K562 (cell line): ENCODE measurements around the gene YY1AP1. TPM values are rescaled to one million over a fixed set of nuclear protein-coding genes. Genes with fewer than 3 reads are reported as not detected.
A peak's percentile ranks its signal among the peaks of the same experiment; 100 is the strongest.

ENCODE experiments used
- ATAC-seq: fragments of 200-7000 bp; cut with Tn5 transposase; 3 replicates; pipeline ENCODE4 v1.9.1; 2020; ENCODE audit warnings: moderate library complexity
- BruUV-seq: library from RNA; stranded (reverse); fragments of 400-500 nt; replicated peaks from 2 replicates; lab custom pipeline; 2021; lab: Mats Ljungman, UMichigan
- CTCF ChIA-PET: fragments of 300-600 bp; formaldehyde crosslinking; extraction: SDS; loops from one replicate; lab custom pipeline; 2021; ENCODE audit warnings: low intra/inter-chr PET ratio; lab: Yijun Ruan, JAX
- POLR2A ChIA-PET: fragments of 300-600, 350-650 bp; sonication (Branson Sonifier 250); formaldehyde crosslinking; extraction: SDS; loops from one replicate; lab custom pipeline; 2021; ENCODE audit warnings: antibody characterized with exemption, inconsistent platforms; lab: Yijun Ruan, JAX
- DNase-seq, 4 experiments: peaks; one replicate each; pipeline versions ENCODE4 v3.0.0 to v3.0.0-alpha.2; 2011 to 2018; ENCODE audit warnings: low spot score in 3 of 4, mixed read lengths in 3 of 4; ENCODE audit errors: extremely low read depth in 1 of 4
- FAIRE-seq: peaks from 2 replicates; lab custom pipeline; 2011; peaks lifted over from hg19 to GRCh38; lab: Jason Lieb, UNC
- H2AFZ ChIP-seq: 2 replicates; pipeline ENCODE4 v1.6.0; 2011; ENCODE audit warnings: low read depth, low read length, control low read depth, inconsistent platforms
- H3K27ac ChIP-seq: fragments of 200-600 bp; 3 replicates; pipeline ENCODE4 v1.8.0; 2011; ENCODE audit warnings: low read depth, mild to moderate bottlenecking, control low read depth, inconsistent platforms, low read length, moderate library complexity, mixed read lengths; ENCODE audit errors: extremely low read depth
- H3K27me3 ChIP-seq, 2 experiments: fragments of 300-600 bp in 1 of 2; 2 replicates in 1 of 2; 3 replicates in 1 of 2; pipeline versions ENCODE4 v1.6.0 to v1.8.0; 2011; ENCODE audit warnings: inconsistent platforms in 2 of 2, low read length in 2 of 2, mild to moderate bottlenecking in 1 of 2, mixed read lengths in 1 of 2, moderate library complexity in 1 of 2; ENCODE audit not compliant: control insufficient read depth in 2 of 2, insufficient read depth in 2 of 2
- H3K36me3 ChIP-seq: fragments of 300-600 bp; 3 replicates; pipeline ENCODE4 v1.8.0; 2011; ENCODE audit warnings: mild to moderate bottlenecking, low read length, inconsistent platforms; ENCODE audit not compliant: control insufficient read depth, insufficient read depth
- H3K4me1 ChIP-seq, 2 experiments: fragments of 200-600 bp in 1 of 2; replicated peaks in 1 of 2; 2 replicates in 1 of 2; 3 replicates in 1 of 2; pipeline versions ENCODE4 v1.5.1 to v1.8.0; 2011; ENCODE audit warnings: inconsistent platforms in 2 of 2, low read length in 2 of 2, mild to moderate bottlenecking in 1 of 2, mixed read lengths in 1 of 2, moderate library complexity in 1 of 2; ENCODE audit not compliant: control insufficient read depth in 2 of 2, insufficient read depth in 2 of 2
- H3K4me2 ChIP-seq: 2 replicates; pipeline ENCODE4 v1.6.1; 2011; ENCODE audit warnings: low read length, control low read depth, inconsistent platforms, mixed read lengths; ENCODE audit not compliant: insufficient read depth
- H3K4me3 ChIP-seq: fragments of 200-600 bp; sonication (generic), shearing (Covaris generic); 2 replicates; pipeline ENCODE4 v1.5.1; 2016; ENCODE audit warnings: control low read depth, inconsistent platforms
- H3K79me2 ChIP-seq: fragments of 200-600 bp; 3 replicates; pipeline ENCODE4 v1.8.0; 2011; ENCODE audit warnings: low read length, inconsistent platforms; ENCODE audit not compliant: control insufficient read depth, insufficient read depth
- H3K9ac ChIP-seq, 2 experiments: 2 replicates each; pipeline versions ENCODE4 v1.6.0 to v1.6.1; 2011; ENCODE audit warnings: low read depth in 2 of 2, low read length in 2 of 2, control low read depth in 1 of 2, inconsistent platforms in 1 of 2, mild to moderate bottlenecking in 1 of 2, mixed read lengths in 1 of 2; ENCODE audit not compliant: insufficient read depth in 1 of 2
- H3K9me1 ChIP-seq: one replicate; pipeline ENCODE4 v1.6.0; 2011; ENCODE audit warnings: inconsistent platforms, mild to moderate bottlenecking, low read length, moderate library complexity; ENCODE audit not compliant: control insufficient read depth, insufficient read depth
- H3K9me3 ChIP-seq: replicated peaks from 2 replicates; pipeline ENCODE4 v1.5.1; 2011; ENCODE audit warnings: low read depth, low read length, inconsistent platforms; ENCODE audit not compliant: control insufficient read depth, insufficient read depth
- H4K20me1 ChIP-seq: replicated peaks from 2 replicates; pipeline ENCODE4 v1.6.1; 2011; ENCODE audit warnings: low read length, inconsistent platforms, mixed read lengths; ENCODE audit not compliant: control insufficient read depth, insufficient read depth
- ETS2 ChIP-seq: IDR thresholded peaks from 2 replicates; pipeline ENCODE4 v1.6.1; 2016; ENCODE audit warnings: borderline replicate concordance, missing genetic modification characterization, mild to moderate bottlenecking, moderate library complexity, missing compliant biosample characterization; ENCODE audit not compliant: poor library complexity, severe bottlenecking
- WGBS: fragments of 100-300 bp; shearing (Covaris generic); methylation state at CpG from one replicate; pipeline ENCODE4 v1.1.6; 2016; ENCODE audit warnings: low coverage, mixed read lengths; ENCODE audit not compliant: insufficient coverage; ENCODE audit errors: missing lambda C conversion rate; 5-methylcytosine and 5-hydroxymethylcytosine counted together
- in situ Hi-C: fragments of 300-500 bp; cut with MboI; formaldehyde crosslinking; loops from 4 replicates; pipeline ENCODE4 v1.15.0; 2018; ENCODE audit warnings: inconsistent platforms, mixed read lengths
- intact Hi-C: fragments of 100-400 bp; cut with micrococcal nuclease; formaldehyde crosslinking; loops from 2 replicates; pipeline ENCODE4 v1.14.2; 2022
- polyA plus RNA-seq, 8 experiments: library from polyadenylated mRNA; depleted of rRNA in 4 of 8; stranded (reverse) in 5 of 8; unstranded in 3 of 8; fragments of >200 nt; fragmentation: Nextera tagmentation in 2 of 8; fragmentation: Illumina TruSeq in 1 of 8; extraction: Ambion mirVana in 2 of 8; extraction: Trizol in 1 of 8; gene quantifications; 2 replicates each; pipeline versions ENCODE4 v1.2.1 to v1.2.3, GENCODE V29; 2011 to 2014; ENCODE audit warnings: inconsistent platforms in 1 of 8, missing spikeins in 1 of 8
- total RNA-seq, 7 experiments: library from RNA; depleted of rRNA in 6 of 7; stranded (reverse); fragments of >200 nt in 6 of 7; fragmentation: Illumina TruSeq in 2 of 7; extraction: Trizol in 2 of 7; gene quantifications; 2 replicates each; pipeline versions ENCODE4 v1.2.1 to v1.2.3, GENCODE V29; 2011 to 2021; ENCODE audit warnings: low replicate concordance in 1 of 7
- TF ChIP-seq, protein P1 (sequence below), 2 experiments: fragments of 450-650 bp; IDR thresholded peaks; 2 replicates each; pipeline ENCODE4 v1.6.1; 2018; ENCODE audit warnings: mild to moderate bottlenecking in 2 of 2, low read depth in 1 of 2; ENCODE audit not compliant: partially characterized antibody in 2 of 2

The YY1AP1 gene
- total and polyA plus RNA-seq, 9 of the 15 experiments (the other 6 are each of a cell fraction or from before 2014, with no cell fraction given): 18.4 to 90.7 (median 42.9) TPM

DNA sequence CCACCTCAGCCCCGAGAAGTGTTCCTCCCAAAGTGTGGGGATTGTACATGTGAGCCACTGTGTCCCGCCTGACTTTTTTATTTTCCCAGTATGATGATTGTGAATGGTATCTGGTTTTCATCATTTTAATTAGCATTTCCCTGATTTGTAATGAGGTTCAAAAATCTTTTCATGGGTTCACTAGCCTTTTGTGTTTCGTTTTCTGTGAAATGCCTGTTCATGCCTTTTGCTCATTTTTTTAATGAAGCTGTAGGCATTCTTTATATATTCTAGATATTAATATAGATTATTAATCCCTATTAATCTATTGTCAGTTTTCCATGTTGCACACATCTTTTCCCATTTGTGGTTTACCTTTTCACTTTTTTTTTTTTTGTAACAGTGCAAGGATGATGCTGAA is 20.8 kb upstream of the YY1AP1 start:
- in situ Hi-C loops: no loop called here
- CTCF ChIA-PET: no interaction called here

More for the DNA sequence above, 20.8 kb upstream of the YY1AP1 start:
- H3K4me2 ChIP-seq: no peak overlapping the region
- intact Hi-C loops: no loop called here
- H3K36me3 ChIP-seq: peaks cover 56% of the 10 kb centered on the region
- no peak for ATAC-seq
- no peaks in the 10 kb centered on the region for H3K9me1 ChIP-seq
- BruUV-seq: no TSS peak
- H3K9ac ChIP-seq: no peak overlapping the region
- POLR2A ChIA-PET: no interaction called here
- H3K27ac ChIP-seq: no peak overlapping the region
- H3K79me2 ChIP-seq: peaks cover 74% of the 10 kb centered on the region
- FAIRE-seq: no peak
- H3K4me3 ChIP-seq: no peak overlapping the region
- TF ChIP-seq ETS2 (tag): no peak
- TF ChIP-seq, protein P1, sequence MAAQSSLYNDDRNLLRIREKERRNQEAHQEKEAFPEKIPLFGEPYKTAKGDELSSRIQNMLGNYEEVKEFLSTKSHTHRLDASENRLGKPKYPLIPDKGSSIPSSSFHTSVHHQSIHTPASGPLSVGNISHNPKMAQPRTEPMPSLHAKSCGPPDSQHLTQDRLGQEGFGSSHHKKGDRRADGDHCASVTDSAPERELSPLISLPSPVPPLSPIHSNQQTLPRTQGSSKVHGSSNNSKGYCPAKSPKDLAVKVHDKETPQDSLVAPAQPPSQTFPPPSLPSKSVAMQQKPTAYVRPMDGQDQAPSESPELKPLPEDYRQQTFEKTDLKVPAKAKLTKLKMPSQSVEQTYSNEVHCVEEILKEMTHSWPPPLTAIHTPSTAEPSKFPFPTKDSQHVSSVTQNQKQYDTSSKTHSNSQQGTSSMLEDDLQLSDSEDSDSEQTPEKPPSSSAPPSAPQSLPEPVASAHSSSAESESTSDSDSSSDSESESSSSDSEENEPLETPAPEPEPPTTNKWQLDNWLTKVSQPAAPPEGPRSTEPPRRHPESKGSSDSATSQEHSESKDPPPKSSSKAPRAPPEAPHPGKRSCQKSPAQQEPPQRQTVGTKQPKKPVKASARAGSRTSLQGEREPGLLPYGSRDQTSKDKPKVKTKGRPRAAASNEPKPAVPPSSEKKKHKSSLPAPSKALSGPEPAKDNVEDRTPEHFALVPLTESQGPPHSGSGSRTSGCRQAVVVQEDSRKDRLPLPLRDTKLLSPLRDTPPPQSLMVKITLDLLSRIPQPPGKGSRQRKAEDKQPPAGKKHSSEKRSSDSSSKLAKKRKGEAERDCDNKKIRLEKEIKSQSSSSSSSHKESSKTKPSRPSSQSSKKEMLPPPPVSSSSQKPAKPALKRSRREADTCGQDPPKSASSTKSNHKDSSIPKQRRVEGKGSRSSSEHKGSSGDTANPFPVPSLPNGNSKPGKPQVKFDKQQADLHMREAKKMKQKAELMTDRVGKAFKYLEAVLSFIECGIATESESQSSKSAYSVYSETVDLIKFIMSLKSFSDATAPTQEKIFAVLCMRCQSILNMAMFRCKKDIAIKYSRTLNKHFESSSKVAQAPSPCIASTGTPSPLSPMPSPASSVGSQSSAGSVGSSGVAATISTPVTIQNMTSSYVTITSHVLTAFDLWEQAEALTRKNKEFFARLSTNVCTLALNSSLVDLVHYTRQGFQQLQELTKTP (IDR thresholded peaks at IDR 0.05; ENCODE audit: low read depth in 1 of 2, partially characterized antibody in 2 of 2): peak in 1 of 2 experiments; percentile 96
- no peaks in the 10 kb centered on the region for H4K20me1 ChIP-seq
- no peaks in the 10 kb centered on the region for H3K27me3 ChIP-seq
- DNase-seq: no peak
- 100% methylated on average over 3 of the region's 3 CpGs for WGBS
- no peaks in the 10 kb centered on the region for H3K4me1 ChIP-seq
- no peak overlapping the region for H2AFZ ChIP-seq
- 0 out of 2 replicates have a peak, but pooled peaks cover 2% of the 10 kb centered on the region for H3K9me3 ChIP-seq
